AG09319 (cell line): ENCODE results near the gene AMT.

Experiments used
- DNase-seq: peaks from one replicate; pipeline ENCODE4 v3.0.0-alpha.2; 2010; ENCODE audit warnings: low read depth; ENCODE audit errors: extremely low read depth
- TF ChIP-seq, protein P1 (sequence below): IDR thresholded peaks from 2 replicates; pipeline ENCODE4 v1.5.1; 2011; ENCODE audit warnings: low read depth, mild to moderate bottlenecking, inconsistent platforms, low read length, moderate library complexity

Gene AMT

DNA sequence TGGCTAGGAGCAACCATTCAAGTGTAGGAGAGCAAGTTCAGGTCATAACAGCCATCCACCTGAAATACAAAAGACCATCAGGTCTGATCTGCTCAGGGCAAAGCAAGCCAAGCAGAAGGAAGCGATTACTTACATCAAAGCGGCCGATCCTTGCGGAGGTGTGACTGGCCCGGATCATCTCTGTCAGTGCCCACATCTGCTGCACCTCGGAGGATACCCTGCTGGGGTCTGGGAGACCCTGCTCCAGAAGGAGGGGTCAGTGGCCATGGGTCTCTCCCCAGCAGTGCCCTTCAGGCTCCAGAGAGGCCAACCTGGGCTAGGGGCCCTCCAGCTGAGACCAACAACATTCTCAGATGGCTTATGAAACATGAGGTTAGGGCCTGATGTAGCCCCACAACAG lies 2.5 kb upstream of the AMT start:
- no peak for DNase-seq
- TF ChIP-seq, protein P1, sequence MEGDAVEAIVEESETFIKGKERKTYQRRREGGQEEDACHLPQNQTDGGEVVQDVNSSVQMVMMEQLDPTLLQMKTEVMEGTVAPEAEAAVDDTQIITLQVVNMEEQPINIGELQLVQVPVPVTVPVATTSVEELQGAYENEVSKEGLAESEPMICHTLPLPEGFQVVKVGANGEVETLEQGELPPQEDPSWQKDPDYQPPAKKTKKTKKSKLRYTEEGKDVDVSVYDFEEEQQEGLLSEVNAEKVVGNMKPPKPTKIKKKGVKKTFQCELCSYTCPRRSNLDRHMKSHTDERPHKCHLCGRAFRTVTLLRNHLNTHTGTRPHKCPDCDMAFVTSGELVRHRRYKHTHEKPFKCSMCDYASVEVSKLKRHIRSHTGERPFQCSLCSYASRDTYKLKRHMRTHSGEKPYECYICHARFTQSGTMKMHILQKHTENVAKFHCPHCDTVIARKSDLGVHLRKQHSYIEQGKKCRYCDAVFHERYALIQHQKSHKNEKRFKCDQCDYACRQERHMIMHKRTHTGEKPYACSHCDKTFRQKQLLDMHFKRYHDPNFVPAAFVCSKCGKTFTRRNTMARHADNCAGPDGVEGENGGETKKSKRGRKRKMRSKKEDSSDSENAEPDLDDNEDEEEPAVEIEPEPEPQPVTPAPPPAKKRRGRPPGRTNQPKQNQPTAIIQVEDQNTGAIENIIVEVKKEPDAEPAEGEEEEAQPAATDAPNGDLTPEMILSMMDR: no peak

DNA sequence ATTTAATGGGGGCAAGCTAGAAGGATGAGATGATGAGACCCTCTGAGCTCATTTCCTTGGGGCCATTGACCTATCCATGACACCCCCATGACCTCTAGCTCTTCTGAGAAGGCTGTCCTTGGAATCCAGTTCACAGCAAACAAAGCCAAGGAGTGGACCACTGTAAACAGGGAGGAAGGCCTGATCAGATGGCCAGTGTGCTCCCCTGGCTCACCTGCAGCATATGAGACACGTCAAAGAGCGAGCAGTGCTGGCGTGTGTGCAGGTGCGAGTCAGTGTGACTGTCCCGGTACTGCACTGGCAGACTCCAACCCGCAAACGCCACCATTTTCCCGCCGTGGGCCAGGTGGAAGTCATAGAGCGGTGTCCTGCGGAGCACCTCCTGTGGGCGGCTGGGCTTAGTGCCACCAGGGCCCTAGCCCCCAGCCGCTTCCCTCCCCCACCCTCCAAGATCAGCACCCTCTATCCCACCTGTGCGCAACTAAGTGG lies 339 bp downstream of the AMT start:
- DNase-seq: no peak

DNA sequence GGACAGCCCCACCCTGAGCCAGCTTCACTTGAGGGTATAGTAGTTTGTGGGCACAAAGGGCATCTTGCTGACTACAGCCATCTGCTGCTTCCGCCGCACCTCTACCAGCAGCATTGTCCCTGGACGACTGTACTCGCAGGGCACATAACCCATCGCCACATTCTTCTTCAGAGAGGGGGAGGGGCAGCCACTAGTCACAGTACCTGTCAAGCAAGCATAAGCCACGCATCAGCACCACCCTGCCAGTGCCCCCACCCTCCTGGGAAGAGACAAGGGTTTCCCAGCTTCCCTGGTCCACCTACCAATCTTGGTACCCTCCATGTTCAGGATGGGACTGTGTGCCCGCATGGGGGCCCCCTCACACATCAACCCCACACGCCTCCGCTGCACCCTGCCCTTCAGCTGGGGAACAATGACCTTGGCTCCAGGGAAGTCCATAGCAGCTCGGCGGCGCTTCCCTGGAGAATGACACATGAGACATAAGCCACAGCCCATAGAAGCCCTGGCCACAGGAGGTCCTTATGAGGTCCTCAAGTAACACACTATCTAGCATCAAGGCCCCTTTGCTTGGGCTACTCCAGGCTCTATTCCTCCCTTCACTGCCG lies 4.7 kb downstream of the AMT start:
- TF ChIP-seq, protein P1: no peak
- DNase-seq: no peak

More for the DNA sequence above, 339 bp downstream of the AMT start:
- TF ChIP-seq, protein P1: no peak

DNA sequence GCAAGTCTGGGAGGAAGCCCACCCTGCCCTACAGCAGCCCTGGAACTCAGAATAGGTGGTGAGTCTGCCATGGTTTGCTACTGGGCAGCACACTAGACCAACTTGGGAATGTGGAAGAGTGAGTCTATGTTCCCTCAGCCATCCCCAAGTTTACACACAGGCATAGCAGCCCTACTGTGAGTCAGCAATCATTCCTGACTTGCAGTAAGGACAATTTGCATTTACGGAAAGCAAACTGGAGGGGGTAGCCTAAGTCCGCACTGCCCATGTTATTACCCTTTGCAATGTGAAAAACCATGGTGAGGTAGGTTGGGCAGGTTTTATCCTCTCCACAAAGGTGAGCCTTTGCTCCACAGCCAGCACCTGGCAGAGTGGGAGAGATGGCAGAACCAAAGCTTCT lies 5.4 kb downstream of the AMT start:
- TF ChIP-seq, protein P1: no peak
- DNase-seq: no peak

DNA sequence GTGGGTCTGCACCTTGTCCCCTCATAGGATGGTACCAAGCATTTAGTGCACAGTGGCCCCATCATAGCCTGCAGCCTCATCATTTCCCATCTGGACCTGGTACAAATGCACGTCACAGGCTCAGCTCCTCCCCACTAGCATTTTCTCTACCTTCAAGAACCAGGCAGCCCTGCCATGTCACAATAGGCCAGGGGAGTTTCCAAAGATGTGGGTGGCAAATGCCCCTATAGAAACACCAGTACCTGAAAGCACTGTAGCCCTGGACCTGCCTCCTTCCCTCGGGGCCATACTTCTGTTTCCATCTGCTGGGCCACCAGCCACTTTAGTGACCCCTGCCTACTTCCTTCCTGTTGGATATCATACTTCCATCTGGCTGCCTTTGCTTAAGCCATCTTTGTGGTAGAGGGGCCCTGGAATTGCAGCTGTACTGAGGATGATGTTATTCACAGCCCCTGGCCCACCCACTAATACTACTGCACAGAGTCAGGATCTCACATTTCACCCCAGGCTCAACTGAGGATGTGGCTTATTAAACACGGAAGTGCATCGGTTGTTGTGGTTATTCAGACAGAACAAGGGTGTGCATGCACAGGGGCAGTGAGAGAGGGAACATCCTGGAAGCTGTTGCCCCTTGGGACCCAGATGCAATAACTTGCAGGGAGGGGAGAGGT lies 6.2 kb downstream of the AMT start:
- no peak for DNase-seq
- TF ChIP-seq, protein P1: no peak

DNA sequence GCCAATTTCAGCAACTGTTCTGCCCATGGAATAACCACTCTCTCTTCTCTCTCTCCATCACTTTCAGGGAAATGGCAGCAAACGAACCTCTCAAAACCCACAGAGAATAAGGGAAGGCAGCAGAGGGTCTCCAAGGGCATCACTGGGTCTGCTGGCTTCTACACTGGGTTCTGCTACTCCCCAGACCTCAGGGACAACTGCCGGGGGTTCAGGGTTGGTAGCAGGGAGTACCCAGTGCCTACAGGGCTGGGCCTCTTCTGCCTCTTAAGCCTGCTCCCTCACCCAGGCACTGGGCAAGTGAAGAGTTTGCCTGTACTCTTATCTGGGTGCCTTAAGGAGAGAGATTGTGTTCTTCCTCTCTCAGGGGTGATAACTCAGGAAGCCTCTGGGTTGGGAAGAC lies 7.5 kb downstream of the AMT start:
- TF ChIP-seq, protein P1: no peak
- DNase-seq: no peak

DNA sequence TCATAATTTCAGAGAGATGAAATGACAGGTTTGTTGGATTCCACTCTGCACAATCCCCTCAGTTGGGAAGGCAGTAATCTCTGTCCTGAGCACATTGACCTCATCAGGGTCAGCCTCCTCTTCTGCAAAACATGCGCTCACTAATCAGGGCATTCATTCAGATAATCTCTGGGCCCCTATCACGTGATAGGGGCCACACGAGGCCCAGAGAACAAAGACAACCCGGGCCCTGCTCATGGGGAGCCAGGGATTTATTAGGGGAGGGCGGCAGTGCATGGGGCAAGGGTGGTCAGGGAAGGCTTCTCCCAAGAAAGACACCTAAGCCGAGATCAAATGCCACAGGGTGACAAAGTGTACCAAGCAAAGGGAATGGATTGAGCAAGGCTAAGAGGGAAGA lies 8.9 kb downstream of the AMT start:
- TF ChIP-seq, protein P1: no peak

More for the DNA sequence above, 8.9 kb downstream of the AMT start:
- DNase-seq: no peak
